ENCODE measurements around the gene RPL14.

RPL14 gene

DNA sequence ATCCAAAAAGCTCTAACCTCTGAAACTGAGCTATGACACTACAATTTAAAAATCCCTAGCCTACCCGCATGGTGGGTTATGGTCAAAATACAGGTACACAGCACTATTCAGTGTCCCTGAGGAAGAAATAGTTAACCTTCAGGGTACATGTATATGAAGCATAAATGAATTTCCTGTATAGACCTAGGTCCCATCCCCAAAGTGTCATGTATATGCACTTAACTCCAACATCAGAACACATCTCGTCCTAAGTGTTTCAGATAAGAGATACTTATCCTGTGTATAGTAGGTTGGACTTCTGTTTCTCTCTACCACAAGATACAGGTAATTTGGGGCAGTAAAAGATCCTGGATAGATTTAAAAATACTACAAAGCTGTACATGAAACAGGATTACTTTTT lies 6.4 kb downstream of the RPL14 start:
- DNase-seq (ENCODE audit: low read depth), result no peak

DNA sequence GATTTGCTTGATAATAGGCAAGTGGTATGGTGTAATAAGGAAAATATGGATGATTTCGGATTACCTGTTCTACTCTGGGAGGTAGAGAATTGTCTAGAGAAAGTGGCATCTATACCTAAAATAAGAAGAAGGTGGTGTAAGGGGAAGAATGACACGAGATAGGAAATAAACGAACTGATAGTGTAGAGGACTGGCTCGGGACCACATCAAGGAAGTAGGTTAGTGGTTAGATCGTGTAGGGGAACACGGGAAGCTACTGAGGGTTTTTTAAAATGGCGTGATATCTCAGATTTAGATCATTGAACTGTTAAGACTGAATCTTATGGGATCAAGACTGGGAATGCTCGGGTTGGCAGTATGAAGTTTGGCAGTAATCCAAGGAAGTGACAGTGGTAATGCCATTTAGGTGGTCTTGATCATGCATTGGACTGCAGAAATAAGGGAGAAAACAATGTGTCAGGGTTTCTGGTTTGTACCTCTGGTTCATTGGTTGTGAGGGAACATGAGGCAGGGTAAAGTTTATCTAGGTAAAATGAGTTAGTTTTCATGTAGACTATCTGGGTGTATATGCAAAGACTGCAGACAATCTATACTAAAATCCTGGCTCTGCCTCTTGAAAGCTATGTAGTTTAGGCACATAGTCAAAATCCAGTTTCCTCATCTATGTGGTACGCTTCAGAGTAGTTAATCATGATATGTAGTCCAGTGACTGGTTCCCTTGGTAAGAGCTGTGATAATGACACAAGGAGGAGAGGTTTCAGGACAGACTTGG lies 7.4 kb downstream of the RPL14 start:
- no peak for DNase-seq (ENCODE audit: low read depth)

DNA sequence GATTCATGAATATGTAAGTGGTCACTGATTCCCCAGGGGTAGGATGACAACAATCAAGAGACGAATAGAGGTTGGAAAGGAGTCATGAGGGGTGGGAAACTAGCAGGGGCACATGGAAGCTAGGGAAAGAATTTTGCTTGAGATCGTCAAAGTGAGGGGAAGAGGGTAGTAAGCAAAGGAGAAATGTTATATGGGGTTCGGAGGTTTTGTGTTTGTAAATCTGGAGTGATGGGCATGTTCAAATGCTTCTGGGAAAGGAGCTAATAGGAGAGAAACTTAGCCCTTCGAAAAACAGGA lies 7.9 kb downstream of the RPL14 start:
- no peak for DNase-seq (ENCODE audit: low read depth)

DNA sequence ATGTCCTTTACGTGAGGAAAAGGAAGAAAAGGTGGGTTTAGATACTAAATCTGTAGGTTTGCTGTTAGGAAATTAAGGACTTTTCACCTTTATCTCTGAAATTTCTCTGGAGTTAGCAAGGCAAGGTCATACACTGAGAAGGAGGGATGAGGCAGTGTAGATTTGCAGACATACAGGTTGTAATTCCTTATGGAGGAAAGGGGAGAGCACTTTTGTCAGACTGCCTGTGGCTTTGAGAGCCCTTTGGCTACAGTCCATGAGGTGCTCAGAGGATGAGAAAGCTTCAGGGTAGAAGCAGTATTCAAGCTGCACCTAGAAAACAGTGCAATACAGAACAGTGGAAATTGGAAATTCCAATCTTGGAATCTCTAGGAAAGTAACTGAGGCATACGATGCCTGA lies 8.3 kb downstream of the RPL14 start:
- DNase-seq (ENCODE audit: low read depth), result no peak

DNA sequence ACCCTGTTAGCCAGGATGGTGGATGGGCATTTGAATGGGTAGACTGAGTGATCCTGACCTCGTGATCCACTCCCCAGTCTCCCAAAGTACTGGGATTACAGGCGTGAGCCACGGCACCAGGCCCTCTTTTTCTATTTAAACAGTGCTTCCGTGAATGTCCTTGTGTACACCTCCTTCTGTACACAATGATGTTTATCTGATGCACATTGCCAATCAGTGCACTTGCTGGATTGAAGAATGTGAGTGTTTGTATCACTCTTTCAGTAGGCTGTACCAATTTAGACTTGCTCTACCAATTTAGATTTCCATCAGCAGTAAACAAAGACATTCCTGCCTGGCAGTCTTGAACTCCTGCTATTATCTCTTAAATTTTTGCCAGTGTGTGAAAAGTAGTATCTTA lies 10.9 kb downstream of the RPL14 start:
- DNase-seq (ENCODE audit: low read depth), result no peak

DNA sequence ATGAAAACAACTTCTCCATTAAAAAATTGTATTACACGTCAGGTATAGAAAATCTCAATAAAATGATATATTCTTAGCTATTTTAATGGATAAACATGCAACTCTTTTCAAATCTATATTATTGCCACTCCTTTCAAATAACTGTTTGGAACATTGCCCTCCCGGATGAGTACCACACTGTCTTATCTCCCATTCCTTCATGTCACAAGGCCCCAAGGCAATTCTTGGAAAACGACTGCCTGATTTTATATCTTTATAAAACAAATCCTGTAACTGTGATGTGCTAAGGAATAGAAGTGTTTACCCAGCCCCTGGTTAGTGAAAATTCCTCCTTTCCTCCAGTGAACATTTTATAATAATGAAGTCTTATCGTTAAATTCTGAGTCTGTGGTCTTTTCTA lies 13.6 kb downstream of the RPL14 start:
- DNase-seq (ENCODE audit: low read depth), result no peak

DNA sequence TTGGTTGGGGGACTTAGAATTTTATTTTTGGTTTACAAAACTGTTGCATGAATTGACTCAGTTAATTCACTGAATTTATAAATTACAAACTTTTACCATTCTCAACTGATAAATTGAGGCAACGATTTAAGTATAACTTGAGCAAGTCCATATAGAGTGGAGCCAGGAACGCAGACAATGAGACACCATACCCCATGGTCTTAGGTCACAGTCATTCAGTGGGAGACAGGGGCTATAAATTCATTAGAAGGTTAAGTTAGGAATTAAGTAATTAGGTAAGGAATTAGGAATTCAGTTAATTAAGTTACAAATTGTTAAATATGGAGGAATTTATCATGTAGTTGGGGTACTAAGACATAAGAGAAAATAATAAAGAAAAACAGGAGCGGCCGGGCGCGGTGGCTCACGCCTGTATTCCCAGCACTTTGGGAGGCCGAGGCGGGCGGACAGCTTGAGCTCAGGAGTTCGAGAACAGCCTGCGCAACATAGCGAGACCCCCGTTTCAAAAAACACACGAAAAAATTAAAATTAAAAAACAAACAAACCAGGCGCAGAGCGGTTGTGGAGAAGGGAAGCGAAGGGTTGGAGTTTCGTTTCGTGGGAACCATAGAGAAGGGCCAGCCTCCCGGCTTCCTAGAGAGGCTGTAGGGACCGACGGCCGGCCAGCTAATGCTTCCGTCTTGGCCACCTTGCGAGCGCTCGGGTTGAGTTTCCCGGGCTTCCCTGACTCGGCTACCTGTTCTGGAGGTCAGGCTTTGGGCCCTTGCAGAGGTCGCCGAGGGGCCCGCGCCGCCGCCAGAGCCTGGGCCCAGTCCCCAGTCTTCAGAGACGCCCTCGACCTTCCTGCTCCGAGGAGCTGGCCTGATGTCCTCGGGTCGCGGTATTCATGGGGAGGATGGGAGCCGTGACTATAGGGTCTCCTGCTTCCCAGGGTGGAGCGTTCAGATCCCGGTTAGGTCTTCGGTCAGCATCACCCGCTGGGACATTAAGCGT lies 19.6 kb downstream of the RPL14 start, which contains the start of gene ZNF619:
ZNF619 (plus strand) TSS at position 645 of the 993 bp plus-strand sequence. CDS start 858 bp downstream, outside the sequence.
- DNase-seq (ENCODE audit: low read depth), result peak; percentile 78

DNA sequence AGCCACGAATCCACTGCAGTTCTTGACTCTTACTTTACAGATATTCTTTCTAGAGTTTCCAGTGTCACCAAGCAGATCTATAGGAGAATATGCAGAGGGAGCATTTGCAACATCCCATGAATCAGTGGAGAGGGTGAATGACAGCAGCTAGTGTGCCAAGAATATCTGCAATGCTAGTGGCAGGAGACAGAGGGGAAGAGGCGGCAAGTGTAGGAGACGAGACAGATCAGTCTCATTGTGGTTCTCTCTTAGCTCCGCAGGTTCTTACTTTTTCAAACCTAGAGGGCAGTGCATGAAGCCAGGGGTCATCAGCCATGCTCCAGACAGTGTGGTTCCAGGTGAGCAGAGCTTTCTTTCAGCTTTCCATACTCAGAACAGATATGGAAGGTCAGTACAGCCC lies 20.5 kb downstream of the RPL14 start:
- DNase-seq (ENCODE audit: low read depth), result peak; percentile 26

DNA sequence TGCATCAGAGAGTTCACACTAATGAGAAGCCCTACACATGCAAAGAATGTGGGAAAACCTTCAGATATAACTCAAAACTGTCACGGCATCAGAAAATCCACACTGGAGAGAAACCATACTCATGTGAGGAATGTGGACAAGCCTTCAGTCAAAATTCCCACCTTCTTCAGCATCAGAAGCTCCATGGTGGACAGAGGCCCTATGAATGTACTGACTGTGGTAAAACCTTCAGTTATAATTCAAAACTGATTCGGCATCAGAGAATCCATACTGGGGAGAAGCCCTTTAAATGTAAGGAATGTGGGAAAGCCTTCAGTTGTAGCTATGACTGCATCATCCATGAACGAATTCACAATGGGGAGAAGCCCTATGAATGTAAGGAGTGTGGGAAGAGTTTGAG lies 30.0 kb downstream of the RPL14 start:
- DNase-seq (ENCODE audit: low read depth), result no peak

DNA sequence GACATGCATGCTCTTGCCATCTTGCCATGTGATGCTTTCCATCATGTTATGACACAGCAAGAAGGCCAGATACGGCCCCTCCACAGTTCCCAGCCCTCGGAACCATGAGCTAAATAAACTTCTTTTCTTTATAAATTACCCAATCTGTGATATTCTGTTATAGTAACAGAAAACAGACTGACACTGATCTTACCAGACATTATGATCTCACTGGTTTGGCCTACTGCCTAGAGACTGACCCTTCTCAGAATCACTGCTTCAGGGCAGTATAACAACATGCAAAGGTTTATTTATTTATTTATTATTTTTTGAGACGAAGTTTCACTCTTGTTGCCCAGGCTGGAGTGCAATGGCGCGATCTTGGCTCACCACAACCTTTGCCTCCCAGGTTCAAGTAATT lies 33.8 kb downstream of the RPL14 start:
- DNase-seq (ENCODE audit: low read depth), result peak; percentile 29

DNA sequence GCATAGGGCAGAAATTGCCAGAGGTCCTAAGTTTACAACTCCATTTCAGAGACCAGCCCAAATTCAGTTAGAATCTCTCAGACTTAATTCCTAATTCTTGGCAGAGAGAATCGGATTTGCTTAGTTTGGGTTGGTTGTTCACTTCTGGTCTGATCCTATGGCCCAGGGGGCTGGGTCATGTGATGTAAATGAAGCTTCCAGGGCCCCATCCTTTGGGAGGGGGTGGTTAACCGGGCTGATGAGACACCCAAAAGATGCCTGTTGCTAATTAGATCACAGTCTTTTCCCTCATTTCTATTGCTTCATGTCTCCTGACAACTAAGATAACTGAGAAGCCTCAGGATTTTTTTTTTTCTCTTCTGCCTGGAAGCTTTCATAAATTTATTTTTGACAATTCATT lies 37.6 kb downstream of the RPL14 start:
- no peak for DNase-seq (ENCODE audit: low read depth)

DNA sequence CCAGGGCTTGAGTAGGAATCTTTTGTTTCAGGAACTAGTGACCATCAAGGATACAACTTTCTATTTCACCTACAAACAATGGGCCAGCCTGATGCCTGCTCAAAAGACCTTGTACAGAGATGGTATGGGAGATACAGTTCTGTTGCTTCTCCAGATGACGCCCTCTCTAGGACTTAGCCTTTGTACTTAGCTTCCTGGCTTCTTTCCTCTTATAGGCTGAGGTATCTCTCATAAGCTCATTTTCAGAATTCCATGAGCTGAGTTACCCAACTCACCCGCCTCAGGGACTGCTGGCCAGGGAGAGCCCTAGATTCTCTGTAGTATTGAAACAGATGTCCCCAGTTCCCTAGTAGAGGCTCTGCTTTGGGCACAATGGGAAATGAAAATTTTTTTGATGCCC lies 40.1 kb downstream of the RPL14 start:
- no peak for DNase-seq (ENCODE audit: low read depth)

DNA sequence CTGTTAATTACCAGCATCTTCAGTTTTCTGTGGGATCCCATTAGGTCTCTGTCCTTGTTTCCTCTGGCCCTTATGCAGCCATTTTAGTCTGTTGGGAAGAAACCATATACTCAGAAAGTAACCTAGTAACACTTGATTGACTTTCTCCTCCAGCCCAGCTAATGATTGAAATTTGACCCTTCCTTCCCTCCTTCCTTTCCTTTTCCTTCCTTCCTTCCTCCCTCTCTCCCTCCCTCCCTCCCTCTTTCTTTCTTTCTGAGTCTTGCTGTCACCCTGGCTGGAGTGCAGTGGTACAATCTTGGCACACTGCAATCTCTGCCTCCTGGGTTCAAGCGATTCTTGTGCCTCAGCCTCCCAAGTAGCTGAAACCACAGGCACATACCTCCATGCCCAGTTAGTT lies 42.8 kb downstream of the RPL14 start:
- DNase-seq (ENCODE audit: low read depth), result no peak

DNA sequence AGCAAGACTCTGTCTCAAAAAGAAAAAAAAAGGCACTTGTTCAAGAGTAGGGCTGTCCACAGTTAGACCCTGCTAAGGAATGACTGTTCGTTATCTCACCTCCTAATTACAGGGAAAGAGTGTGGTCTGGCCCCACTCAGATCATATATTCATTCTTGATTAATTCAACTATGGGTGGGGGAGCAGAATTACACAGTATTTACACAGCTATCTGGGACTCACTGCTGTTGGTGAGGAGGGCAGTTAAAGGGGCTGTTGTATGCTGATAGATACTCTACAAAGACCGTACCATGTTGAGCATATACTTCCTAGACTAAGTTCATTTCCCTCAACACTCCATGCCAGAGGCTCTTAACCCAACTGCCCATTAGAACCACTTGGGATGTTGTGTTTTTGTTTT lies 44.9 kb downstream of the RPL14 start:
- no peak for DNase-seq (ENCODE audit: low read depth)

DNA sequence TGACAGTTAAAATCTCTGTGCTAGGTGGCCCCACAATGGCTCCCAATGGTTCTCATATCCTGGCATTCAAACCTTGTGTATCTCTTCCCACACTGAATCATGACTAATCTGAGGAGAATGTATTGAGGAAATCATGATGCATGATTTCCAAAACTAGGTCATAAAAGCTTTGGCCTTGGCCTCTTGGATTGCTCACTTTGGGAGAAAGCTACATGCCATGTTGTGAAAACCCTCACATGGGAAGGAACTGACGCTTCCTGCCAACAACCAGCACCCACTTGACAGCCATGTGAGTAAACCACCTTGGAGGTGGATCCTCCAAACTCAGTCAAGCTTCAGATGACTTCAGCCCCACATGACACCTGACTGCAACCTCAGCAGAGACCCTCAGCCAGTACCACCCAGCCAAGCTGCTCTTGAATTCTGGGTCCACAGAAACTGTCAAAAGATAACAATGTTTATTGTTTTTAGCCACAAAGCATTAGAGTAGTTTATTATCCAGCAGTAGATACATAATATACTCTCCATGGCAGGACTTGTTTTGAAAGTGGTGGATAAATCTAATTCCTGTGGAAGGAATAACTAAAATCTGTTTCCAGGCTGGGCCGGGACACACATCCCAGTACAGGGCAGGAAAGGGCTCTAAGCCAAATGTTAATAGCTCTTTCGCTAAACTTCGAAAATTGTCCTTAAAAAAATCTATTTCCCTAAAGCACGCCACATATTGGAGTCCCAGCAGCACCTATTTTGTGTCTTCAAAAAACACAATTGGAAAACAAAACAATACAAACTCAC lies 47.7 kb downstream of the RPL14 start:
- peak; percentile 98 for DNase-seq (ENCODE audit: low read depth)

DNA sequence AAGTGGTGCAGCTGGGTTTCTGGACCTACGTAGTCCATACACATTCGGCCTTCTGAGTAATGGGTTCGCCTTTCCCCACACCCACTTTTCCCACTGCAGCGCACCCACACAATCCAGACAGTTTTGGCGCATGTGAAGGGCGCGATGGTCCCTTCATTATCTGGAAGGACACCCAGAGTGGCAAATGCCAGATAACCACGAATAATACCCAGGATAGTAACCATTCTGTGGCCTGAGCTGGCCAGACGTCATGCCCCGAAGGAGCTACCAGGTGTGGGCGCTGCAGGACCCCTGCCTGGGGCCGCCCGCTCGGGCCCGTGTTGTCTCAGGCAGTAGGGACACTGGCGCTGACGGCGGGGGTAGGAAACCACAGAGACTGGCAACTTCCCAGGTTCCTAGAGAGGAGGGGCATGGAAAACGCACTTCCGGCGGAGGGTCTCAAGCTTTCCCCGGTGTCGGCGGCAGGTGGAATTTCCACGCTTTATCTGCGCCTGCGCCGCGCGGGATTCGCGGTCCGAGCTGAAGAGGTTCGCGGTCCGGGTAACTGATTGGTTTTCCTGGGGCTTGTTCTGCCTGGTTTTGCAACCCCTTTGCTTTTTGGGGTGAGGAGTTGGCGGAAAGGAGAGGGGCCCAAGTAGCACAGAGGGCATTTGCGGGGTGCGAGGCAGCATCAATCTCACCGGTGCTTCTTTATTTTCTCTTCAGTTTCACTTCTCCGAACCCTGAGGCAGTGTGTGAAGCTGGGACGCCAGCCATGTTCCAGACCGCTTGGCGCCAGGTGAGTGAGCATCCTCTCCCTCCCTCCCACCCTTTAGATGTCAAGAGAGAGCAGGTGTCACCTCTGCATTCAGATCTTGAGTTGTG lies 48.7 kb downstream of the RPL14 start, which contains the start of gene ZNF620:
ZNF620 (plus strand) TSS at position 441 of the 864 bp plus-strand sequence; CDS start at position 755, 314 bp downstream.
- peak; percentile 52 for DNase-seq (ENCODE audit: low read depth)

DNA sequence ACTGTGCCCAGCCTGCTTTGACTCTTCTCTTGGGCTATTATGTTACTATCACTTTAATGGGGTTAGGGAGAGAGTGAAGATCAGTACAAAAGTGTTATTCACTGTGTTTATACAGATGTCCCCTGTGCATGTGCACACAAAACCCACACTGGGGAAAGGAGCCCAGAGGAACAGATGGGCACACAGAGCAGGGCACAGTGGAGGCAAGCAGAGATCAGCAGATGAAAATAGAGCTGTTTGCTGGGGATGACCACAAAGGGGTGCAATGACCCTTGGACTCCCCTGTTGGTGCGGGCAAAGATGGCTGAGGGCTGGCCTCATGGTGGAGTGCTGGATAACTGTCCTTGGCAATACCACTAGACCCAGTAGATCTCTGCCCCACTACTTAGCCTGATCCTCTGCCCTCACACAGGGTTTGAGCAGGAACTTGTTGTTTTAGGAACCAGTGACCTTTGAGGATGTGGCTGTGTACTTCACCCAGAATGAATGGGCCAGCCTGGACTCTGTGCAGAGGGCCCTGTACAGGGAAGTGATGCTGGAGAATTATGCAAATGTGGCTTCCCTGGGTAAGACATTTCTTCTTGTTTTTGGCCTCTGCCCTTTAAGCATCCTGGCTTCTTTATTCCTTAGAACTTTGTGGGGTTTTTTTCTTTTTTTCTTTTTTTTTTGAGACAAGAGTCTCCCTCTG lies 54.0 kb downstream of the RPL14 start:
- DNase-seq (ENCODE audit: low read depth), result no peak

DNA sequence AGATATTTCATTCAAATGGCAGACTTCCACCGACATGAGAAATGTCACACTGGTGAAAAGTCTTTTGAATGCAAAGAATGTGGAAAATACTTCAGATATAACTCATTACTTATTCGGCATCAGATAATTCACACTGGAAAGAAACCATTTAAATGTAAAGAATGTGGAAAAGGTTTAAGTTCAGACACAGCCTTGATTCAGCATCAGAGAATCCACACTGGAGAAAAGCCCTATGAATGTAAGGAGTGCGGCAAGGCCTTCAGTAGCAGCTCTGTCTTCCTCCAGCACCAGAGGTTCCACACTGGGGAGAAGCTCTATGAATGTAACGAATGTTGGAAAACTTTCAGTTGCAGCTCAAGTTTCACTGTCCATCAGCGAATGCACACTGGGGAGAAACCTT lies 59.1 kb downstream of the RPL14 start:
- peak; percentile 85 for DNase-seq (ENCODE audit: low read depth)

DNA sequence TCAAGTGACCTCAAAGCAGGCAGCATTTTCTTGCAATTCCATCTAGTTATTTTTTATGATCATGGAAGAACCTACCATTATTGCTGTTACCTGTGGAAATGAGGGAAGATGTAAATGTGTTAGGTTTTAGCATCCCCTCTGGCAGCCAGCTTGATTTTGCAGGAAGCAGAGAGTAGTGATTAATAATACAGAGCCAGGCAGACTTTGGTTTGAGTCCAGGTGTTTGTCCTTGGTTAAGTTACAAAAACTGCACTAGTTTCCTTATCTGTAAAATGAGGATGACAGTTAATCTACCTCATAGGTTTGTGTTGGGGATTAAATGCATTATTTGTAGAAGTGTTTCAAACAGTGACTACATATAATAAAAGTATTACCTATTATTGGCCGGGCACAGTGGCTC lies 60.9 kb downstream of the RPL14 start:
- no peak for DNase-seq (ENCODE audit: low read depth)
